22Rv1 (cell line): ENCODE results near the gene PDE3B.
"Not testable (repeated sequence)": the region's sequence is repeated elsewhere in the genome, so short reads cannot be mapped to it uniquely, and the experiment has no call there.

Experiments
- H3K27ac ChIP-seq: fragments of 450-650 bp; 2 replicates; pipeline ENCODE4 v1.5.1; 2017
- CTCF ChIP-seq: fragments of 450-650 bp; IDR thresholded peaks from 2 replicates; pipeline ENCODE4 v1.5.1; 2017; ENCODE audit warnings: mild to moderate bottlenecking
- ZFX ChIP-seq: fragments of 450-650 bp; IDR thresholded peaks from 2 replicates; pipeline ENCODE4 v1.6.1; 2017; ENCODE audit warnings: antibody characterized with exemption, borderline replicate concordance

Gene PDE3B

GRCh38 chr11:14855890-14856289, 212.3 kb downstream of the PDE3B start:
- no peak overlapping the region for H3K27ac ChIP-seq
- TF ChIP-seq CTCF: no peak
- no peak for TF ChIP-seq ZFX

GRCh38 chr11:14857621-14858020, 214.0 kb downstream of the PDE3B start:
- H3K27ac ChIP-seq: no peak overlapping the region
- no peak for TF ChIP-seq ZFX
- TF ChIP-seq CTCF: no peak

GRCh38 chr11:14858404-14858803, 214.8 kb downstream of the PDE3B start:
- no peak overlapping the region for H3K27ac ChIP-seq
- TF ChIP-seq ZFX (no peak), CTCF (no peak)

GRCh38 chr11:14860511-14860910, 216.9 kb downstream of the PDE3B start:
- H3K27ac ChIP-seq: no peak overlapping the region
- TF ChIP-seq CTCF: no peak
- TF ChIP-seq ZFX: no peak

GRCh38 chr11:14861680-14862079, 218.1 kb downstream of the PDE3B start:
- H3K27ac ChIP-seq: no peak overlapping the region
- TF ChIP-seq ZFX: no peak
- no peak for TF ChIP-seq CTCF

- not testable (repeated sequence) for H3K27ac ChIP-seq
These were observed 220.2 kb downstream of the PDE3B start for GRCh38 chr11:14863775-14864174.

GRCh38 chr11:14872032-14872431, 228.4 kb downstream of the PDE3B start:
- no peak overlapping the region for H3K27ac ChIP-seq
- TF ChIP-seq CTCF (no peak), ZFX (no peak)

GRCh38 chr11:14873632-14874031, 230.0 kb downstream of the PDE3B start:
- TF ChIP-seq ZFX (no peak), CTCF (no peak)
- no peak overlapping the region for H3K27ac ChIP-seq
